Stimulated activated effector memory CD8-positive, alpha-beta T cell treated with anti-CD3 and anti-CD28 coated beads, Interleukin-12 subunit alpha, Interleukin-12 subunit beta, amount 100 ng/mL, for 72 hours (primary cell): ENCODE results near the gene INMT.

ENCODE experiments used
- ATAC-seq: fragments of 150-1000 bp; cut with Tn5 transposase; 2 replicates; pipeline ENCODE4 v1.10.0; 2021
- DNase-seq, 2 donors: peaks; one replicate each; pipeline ENCODE4 v3.0.0; 2021 to 2022; ENCODE audit warnings: low spot score in 2 of 2
- H3K27ac Mint-ChIP-seq: one replicate; pipeline ENCODE4 v1.8.0; 2022; ENCODE audit warnings: mild to moderate bottlenecking, mixed read lengths
- H3K36me3 Mint-ChIP-seq: one replicate; pipeline ENCODE4 v1.8.0; 2022; ENCODE audit warnings: mild to moderate bottlenecking, mixed read lengths
- H3K4me1 Mint-ChIP-seq: one replicate; pipeline ENCODE4 v1.8.0; 2022; ENCODE audit warnings: mixed read lengths
- H3K4me3 Mint-ChIP-seq: one replicate; pipeline ENCODE4 v1.8.0; 2022; ENCODE audit warnings: mild to moderate bottlenecking, mixed read lengths
- H3K9me3 Mint-ChIP-seq: one replicate; pipeline ENCODE4 v1.8.0; 2022; ENCODE audit warnings: mixed read lengths

Gene INMT

GRCh38 chr7:30755384-30756154, 3.6 kb downstream of the INMT start:
- Mint-ChIP-seq H3K4me1 (no peaks in the 10 kb centered on the region), H3K4me3 (no peak overlapping the region), H3K27ac (no peak overlapping the region), H3K9me3 (no peaks in the 10 kb centered on the region), H3K36me3 (no peaks in the 10 kb centered on the region)
- ATAC-seq (no peak), DNase-seq (no peak)

- ATAC-seq (no peak), DNase-seq (no peak)
- Mint-ChIP-seq H3K4me3 (no peak overlapping the region), H3K36me3 (no peaks in the 10 kb centered on the region), H3K4me1 (no peaks in the 10 kb centered on the region), H3K9me3 (no peaks in the 10 kb centered on the region), H3K27ac (no peak overlapping the region)
Observed at GRCh38 chr7:30757342-30757692, 5.4 kb downstream of the INMT start.

GRCh38 chr7:30760514-30761213, 8.7 kb downstream of the INMT start:
- no peak for DNase-seq
- no peaks in the 10 kb centered on the region for H3K4me1 Mint-ChIP-seq
- no peak overlapping the region for H3K27ac Mint-ChIP-seq
- H3K9me3 Mint-ChIP-seq, result no peaks in the 10 kb centered on the region
- ATAC-seq, result no peak
- H3K4me3 Mint-ChIP-seq, result no peak overlapping the region
- no peaks in the 10 kb centered on the region for H3K36me3 Mint-ChIP-seq

GRCh38 chr7:30761214-30762156, 9.6 kb downstream of the INMT start:
- Mint-ChIP-seq H3K9me3 (no peaks in the 10 kb centered on the region), H3K4me3 (no peak overlapping the region), H3K36me3 (no peaks in the 10 kb centered on the region), H3K27ac (no peak overlapping the region), H3K4me1 (no peaks in the 10 kb centered on the region)
- no peak for DNase-seq
- ATAC-seq, result no peak

- Mint-ChIP-seq H3K4me3 (no peak overlapping the region), H3K9me3 (no peaks in the 10 kb centered on the region), H3K27ac (no peak overlapping the region), H3K4me1 (no peaks in the 10 kb centered on the region), H3K36me3 (no peaks in the 10 kb centered on the region)
- DNase-seq (no peak), ATAC-seq (no peak)
Observed at GRCh38 chr7:30764030-30764975, 12.4 kb downstream of the INMT start.

- Mint-ChIP-seq H3K4me1 (no peaks in the 10 kb centered on the region), H3K36me3 (no peaks in the 10 kb centered on the region), H3K27ac (no peak overlapping the region), H3K4me3 (no peak overlapping the region), H3K9me3 (no peaks in the 10 kb centered on the region)
- DNase-seq (no peak), ATAC-seq (no peak)
Observed at GRCh38 chr7:30765408-30765807, 13.5 kb downstream of the INMT start.

- H3K4me1 Mint-ChIP-seq, result peaks cover 6% of the 10 kb centered on the region
- H3K36me3 Mint-ChIP-seq, result no peaks in the 10 kb centered on the region
- H3K9me3 Mint-ChIP-seq, result no peaks in the 10 kb centered on the region
- peak overlapping the region; percentile 27 for H3K27ac Mint-ChIP-seq
- DNase-seq (no peak), ATAC-seq (no peak)
- peak overlapping the region; percentile 66 for H3K4me3 Mint-ChIP-seq
Observed at GRCh38 chr7:30770845-30771173, 18.9 kb downstream of the INMT start.

- no peaks in the 10 kb centered on the region for H3K36me3 Mint-ChIP-seq
- ATAC-seq, result peak; percentile 91
- no peaks in the 10 kb centered on the region for H3K9me3 Mint-ChIP-seq
- peak; percentile 54 to 76 for DNase-seq
- peaks cover 6% of the 10 kb centered on the region for H3K4me1 Mint-ChIP-seq
- H3K27ac Mint-ChIP-seq, result peak within 1 kb of the TSS; percentile 27
- peak within 1 kb of the TSS; percentile 66 for H3K4me3 Mint-ChIP-seq
Observed at GRCh38 chr7:30771174-30771879, 19.4 kb downstream of the INMT start, which contains the start of gene MINDY4. TSS of gene MINDY4 (plus strand) at chr7:30771417. CDS start at chr7:30771494, 77 bp downstream.

- Mint-ChIP-seq H3K36me3 (no peaks in the 10 kb centered on the region), H3K4me3 (peak overlapping the region; percentile 66), H3K9me3 (no peaks in the 10 kb centered on the region), H3K27ac (peak overlapping the region; percentile 27), H3K4me1 (peaks cover 6% of the 10 kb centered on the region)
- DNase-seq (no peak), ATAC-seq (peak; percentile 35)
Observed at GRCh38 chr7:30771880-30772425, 20.0 kb downstream of the INMT start.

- Mint-ChIP-seq H3K27ac (no peak overlapping the region), H3K9me3 (no peaks in the 10 kb centered on the region), H3K4me3 (no peak overlapping the region), H3K36me3 (no peaks in the 10 kb centered on the region), H3K4me1 (peaks cover 6% of the 10 kb centered on the region)
- ATAC-seq, result no peak
- DNase-seq, result no peak
Observed at GRCh38 chr7:30772984-30773383, 21.0 kb downstream of the INMT start.

- H3K4me3 Mint-ChIP-seq, result no peak overlapping the region
- H3K4me1 Mint-ChIP-seq, result peaks cover 6% of the 10 kb centered on the region
- DNase-seq (no peak), ATAC-seq (no peak)
- H3K36me3 Mint-ChIP-seq, result no peaks in the 10 kb centered on the region
- H3K9me3 Mint-ChIP-seq, result no peaks in the 10 kb centered on the region
- no peak overlapping the region for H3K27ac Mint-ChIP-seq
Observed at GRCh38 chr7:30775992-30776391, 24.1 kb downstream of the INMT start.

GRCh38 chr7:30776971-30777370, 25.0 kb downstream of the INMT start:
- peaks cover 4% of the 10 kb centered on the region for H3K4me1 Mint-ChIP-seq
- H3K36me3 Mint-ChIP-seq, result no peaks in the 10 kb centered on the region
- H3K4me3 Mint-ChIP-seq, result no peak overlapping the region
- H3K9me3 Mint-ChIP-seq, result no peaks in the 10 kb centered on the region
- ATAC-seq (no peak), DNase-seq (no peak)
- H3K27ac Mint-ChIP-seq, result no peak overlapping the region

- no peak for ATAC-seq
- Mint-ChIP-seq H3K4me3 (no peak overlapping the region), H3K9me3 (no peaks in the 10 kb centered on the region), H3K27ac (no peak overlapping the region), H3K36me3 (no peaks in the 10 kb centered on the region), H3K4me1 (no peaks in the 10 kb centered on the region)
- DNase-seq, result no peak
Observed at GRCh38 chr7:30778255-30779025, 26.5 kb downstream of the INMT start.
